CD4-positive, CD25-positive, alpha-beta regulatory T cell (primary cell): Measurements from ENCODE around the gene BRF1. TPM values are rescaled to one million over a fixed set of nuclear protein-coding genes. Genes with fewer than 3 reads are reported as not detected.
A peak's percentile ranks its signal among the peaks of the same experiment; 100 is the strongest.

Experiments used
- ATAC-seq, 2 donors: fragments of 150-1000 bp; cut with Tn5 transposase; one replicate each; pipeline ENCODE4 v1.10.0; 2021; ENCODE audit warnings: low read depth in 2 of 2, moderate number of reproducible peaks in 2 of 2, moderate library complexity in 1 of 2
- DNase-seq, 3 donors: peaks; one replicate each; pipeline versions ENCODE4 v3.0.0 to v3.0.0-alpha.2; 2012 to 2022; ENCODE audit warnings: mixed read lengths in 1 of 3
- H3K27ac ChIP-seq: one replicate; pipeline ENCODE4 v1.7.0; 2013; ENCODE audit warnings: mild to moderate bottlenecking, low read length; ENCODE audit not compliant: insufficient read depth, poor library complexity, severe bottlenecking
- H3K27me3 ChIP-seq: one replicate; pipeline ENCODE4 v1.7.0; 2013; ENCODE audit warnings: low read length; ENCODE audit not compliant: control insufficient read depth, insufficient read depth
- H3K36me3 ChIP-seq: one replicate; pipeline ENCODE4 v1.7.0; 2013; ENCODE audit warnings: mild to moderate bottlenecking, low read length, moderate library complexity; ENCODE audit not compliant: control insufficient read depth, insufficient read depth
- H3K4me1 ChIP-seq: 2 replicates; pipeline ENCODE4 v1.7.0; 2013; ENCODE audit warnings: mild to moderate bottlenecking, low read length; ENCODE audit not compliant: insufficient read depth, control insufficient read depth, poor library complexity, severe bottlenecking
- H3K4me3 ChIP-seq: one replicate; pipeline ENCODE4 v1.7.0; 2013; ENCODE audit warnings: low read depth, mild to moderate bottlenecking, low read length, moderate library complexity
- H3K9me3 ChIP-seq, 2 experiments: 1 replicate in 1 of 2; 2 replicates in 1 of 2; pipeline ENCODE4 v1.7.0; 2013; ENCODE audit warnings: low read length in 2 of 2, mild to moderate bottlenecking in 1 of 2, moderate library complexity in 1 of 2; ENCODE audit not compliant: control insufficient read depth in 2 of 2
- H3K27ac Mint-ChIP-seq, 3 donors: one replicate each; pipeline ENCODE4 v1.8.0; 2020 to 2022; ENCODE audit warnings: mild to moderate bottlenecking in 3 of 3, mixed read lengths in 3 of 3, moderate library complexity in 2 of 3
- H3K27me3 Mint-ChIP-seq: one replicate; pipeline ENCODE4 v1.8.0; 2022; ENCODE audit warnings: mild to moderate bottlenecking, mixed read lengths
- H3K36me3 Mint-ChIP-seq: one replicate; pipeline ENCODE4 v1.8.0; 2020; ENCODE audit warnings: mixed read lengths
- H3K4me1 Mint-ChIP-seq, 4 donors: one replicate each; pipeline ENCODE4 v1.8.0; 2020 to 2022; ENCODE audit warnings: mixed read lengths in 4 of 4, mild to moderate bottlenecking in 1 of 4
- H3K4me3 Mint-ChIP-seq, 4 donors: one replicate each; pipeline ENCODE4 v1.8.0; 2020 to 2022; ENCODE audit warnings: mild to moderate bottlenecking in 4 of 4, mixed read lengths in 4 of 4, moderate library complexity in 3 of 4
- H3K9me3 Mint-ChIP-seq, 7 donors: one replicate each; pipeline ENCODE4 v1.8.0; 2020 to 2022; ENCODE audit warnings: mixed read lengths in 7 of 7, mild to moderate bottlenecking in 3 of 7, moderate library complexity in 2 of 7
- polyA plus RNA-seq, 4 donors: library from polyadenylated mRNA; unstranded; fragments of 300-500 nt; fragmentation: Illumina TruSeq; gene quantifications; one replicate each; pipeline ENCODE4 v1.2.3, GENCODE V29; 2021
- total RNA-seq: library from RNA; stranded (reverse); gene quantifications from one replicate; pipeline ENCODE4 v1.2.3, GENCODE V29; 2022

BRF1 gene
- total and polyA plus RNA-seq, 5 donors from 2014 or later, result 5.6 to 58.9 (median 7.6) TPM

- Histone ChIP-seq H3K4me3 (no peak overlapping the region), H3K4me1 (peaks cover 8% of the 10 kb centered on the region), H3K27ac (no peak overlapping the region), H3K27me3 (no peaks in the 10 kb centered on the region), H3K36me3 (no peaks in the 10 kb centered on the region), H3K9me3 (no peaks in the 10 kb centered on the region)
- H3K36me3 Mint-ChIP-seq, result no peaks in the 10 kb centered on the region
- H3K4me1 Mint-ChIP-seq, result peaks cover 0 to 7% (median 1%) of the 10 kb centered on the region in 4 donors
- ATAC-seq (no peak), DNase-seq (no peak)
- H3K27ac Mint-ChIP-seq, result no peak overlapping the region
- no peaks in the 10 kb centered on the region for H3K27me3 Mint-ChIP-seq
- H3K9me3 Mint-ChIP-seq, result no peaks in the 10 kb centered on the region
- no peak overlapping the region for H3K4me3 Mint-ChIP-seq
Measured at GRCh38 chr14:105206873-105207272, 93.9 kb downstream of the BRF1 start.

GRCh38 chr14:105205673-105206208 is 95.1 kb downstream of the BRF1 start:
- Histone ChIP-seq H3K9me3 (no peaks in the 10 kb centered on the region), H3K27ac (no peak overlapping the region), H3K36me3 (no peaks in the 10 kb centered on the region), H3K4me1 (peaks cover 12% of the 10 kb centered on the region), H3K4me3 (no peak overlapping the region), H3K27me3 (no peaks in the 10 kb centered on the region)
- no peaks in the 10 kb centered on the region for H3K36me3 Mint-ChIP-seq
- no peak overlapping the region for H3K27ac Mint-ChIP-seq
- peaks cover 0 to 10% (median 3%) of the 10 kb centered on the region in 4 donors for H3K4me1 Mint-ChIP-seq
- H3K9me3 Mint-ChIP-seq, result no peaks in the 10 kb centered on the region
- no peak for DNase-seq
- peaks cover 1% of the 10 kb centered on the region for H3K27me3 Mint-ChIP-seq
- H3K4me3 Mint-ChIP-seq, result no peak overlapping the region
- no peak for ATAC-seq

- peaks cover 12% of the 10 kb centered on the region for H3K4me1 ChIP-seq
- no peaks in the 10 kb centered on the region for H3K36me3 ChIP-seq
- H3K4me3 Mint-ChIP-seq, result no peak overlapping the region
- no peak for ATAC-seq
- peaks cover 8% of the 10 kb centered on the region for H3K27me3 Mint-ChIP-seq
- peaks cover 0 to 10% (median 3%) of the 10 kb centered on the region in 4 donors for H3K4me1 Mint-ChIP-seq
- H3K27ac Mint-ChIP-seq, result no peak overlapping the region
- no peak overlapping the region for H3K27ac ChIP-seq
- no peaks in the 10 kb centered on the region for H3K36me3 Mint-ChIP-seq
- H3K9me3 Mint-ChIP-seq, result no peaks in the 10 kb centered on the region
- no peaks in the 10 kb centered on the region for H3K9me3 ChIP-seq
- DNase-seq, result no peak
- H3K4me3 ChIP-seq, result no peak overlapping the region
- no peaks in the 10 kb centered on the region for H3K27me3 ChIP-seq
Measured at GRCh38 chr14:105204931-105205672, 95.7 kb downstream of the BRF1 start.

GRCh38 chr14:105204206-105204930 is 96.4 kb downstream of the BRF1 start:
- H3K27me3 Mint-ChIP-seq, result peaks cover 15% of the 10 kb centered on the region
- H3K36me3 ChIP-seq, result no peaks in the 10 kb centered on the region
- H3K9me3 ChIP-seq, result no peaks in the 10 kb centered on the region
- no peak overlapping the region for H3K27ac ChIP-seq
- H3K4me3 ChIP-seq, result no peak overlapping the region
- ATAC-seq (no peak), DNase-seq (no peak)
- H3K36me3 Mint-ChIP-seq, result no peaks in the 10 kb centered on the region
- H3K4me1 ChIP-seq, result peaks cover 12% of the 10 kb centered on the region
- H3K4me1 Mint-ChIP-seq, result peaks cover 0 to 10% (median 3%) of the 10 kb centered on the region in 4 donors
- no peak overlapping the region for H3K4me3 Mint-ChIP-seq
- H3K27me3 ChIP-seq, result no peaks in the 10 kb centered on the region
- H3K9me3 Mint-ChIP-seq, result no peaks in the 10 kb centered on the region
- H3K27ac Mint-ChIP-seq, result no peak overlapping the region

GRCh38 chr14:105203701-105204100 is 97.1 kb downstream of the BRF1 start:
- no peaks in the 10 kb centered on the region for H3K9me3 ChIP-seq
- no peaks in the 10 kb centered on the region for H3K36me3 ChIP-seq
- peaks cover 0 to 10% (median 3%) of the 10 kb centered on the region in 4 donors for H3K4me1 Mint-ChIP-seq
- no peaks in the 10 kb centered on the region for H3K27me3 ChIP-seq
- H3K36me3 Mint-ChIP-seq, result no peaks in the 10 kb centered on the region
- no peak overlapping the region for H3K27ac Mint-ChIP-seq
- H3K4me3 Mint-ChIP-seq, result no peak overlapping the region
- ATAC-seq, result no peak
- no peak overlapping the region for H3K4me3 ChIP-seq
- H3K4me1 ChIP-seq, result peaks cover 12% of the 10 kb centered on the region
- no peaks in the 10 kb centered on the region for H3K9me3 Mint-ChIP-seq
- no peak for DNase-seq
- no peak overlapping the region for H3K27ac ChIP-seq
- peaks cover 22% of the 10 kb centered on the region for H3K27me3 Mint-ChIP-seq

- DNase-seq (peak; percentile 42 to 51 (median 48)), ATAC-seq (peak; percentile 42 to 43)
- H3K27me3 ChIP-seq, result no peaks in the 10 kb centered on the region
- H3K9me3 ChIP-seq, result no peaks in the 10 kb centered on the region
- no peak overlapping the region for H3K27ac Mint-ChIP-seq
- H3K4me1 Mint-ChIP-seq, result peaks cover 0 to 10% (median 3%) of the 10 kb centered on the region in 4 donors
- peaks cover 12% of the 10 kb centered on the region for H3K4me1 ChIP-seq
- no peaks in the 10 kb centered on the region for H3K36me3 Mint-ChIP-seq
- no peak overlapping the region for H3K4me3 ChIP-seq
- H3K27me3 Mint-ChIP-seq, result peaks cover 23% of the 10 kb centered on the region
- H3K4me3 Mint-ChIP-seq, result no peak overlapping the region
- no peaks in the 10 kb centered on the region for H3K36me3 ChIP-seq
- no peak overlapping the region for H3K27ac ChIP-seq
- no peaks in the 10 kb centered on the region for H3K9me3 Mint-ChIP-seq
Measured at GRCh38 chr14:105203057-105203531, 97.7 kb downstream of the BRF1 start.

GRCh38 chr14:105201925-105202513 is 98.8 kb downstream of the BRF1 start:
- H3K36me3 Mint-ChIP-seq, result no peaks in the 10 kb centered on the region
- H3K9me3 Mint-ChIP-seq, result no peaks in the 10 kb centered on the region
- peak in 1 of 3 donors; percentile 58 for DNase-seq
- Histone ChIP-seq H3K4me1 (peaks cover 12% of the 10 kb centered on the region), H3K9me3 (no peaks in the 10 kb centered on the region), H3K27ac (no peak overlapping the region), H3K4me3 (no peak overlapping the region), H3K36me3 (no peaks in the 10 kb centered on the region), H3K27me3 (no peaks in the 10 kb centered on the region)
- ATAC-seq, result peak in 1 of 2 donors; percentile 27
- H3K4me1 Mint-ChIP-seq, result peaks cover 0 to 10% (median 3%) of the 10 kb centered on the region in 4 donors
- peaks cover 26% of the 10 kb centered on the region for H3K27me3 Mint-ChIP-seq
- no peak overlapping the region for H3K4me3 Mint-ChIP-seq
- no peak overlapping the region for H3K27ac Mint-ChIP-seq
